HG02623 (cell line): Measurements from ENCODE around the gene RFNG.

Source experiments
- ATAC-seq: cut with Tn5 transposase; IDR thresholded peaks from one replicate; pipeline ENCODE4 v1.9.1; 2021; ENCODE audit warnings: moderate library complexity; ENCODE audit not compliant: unreplicated experiment

The RFNG gene

DNA sequence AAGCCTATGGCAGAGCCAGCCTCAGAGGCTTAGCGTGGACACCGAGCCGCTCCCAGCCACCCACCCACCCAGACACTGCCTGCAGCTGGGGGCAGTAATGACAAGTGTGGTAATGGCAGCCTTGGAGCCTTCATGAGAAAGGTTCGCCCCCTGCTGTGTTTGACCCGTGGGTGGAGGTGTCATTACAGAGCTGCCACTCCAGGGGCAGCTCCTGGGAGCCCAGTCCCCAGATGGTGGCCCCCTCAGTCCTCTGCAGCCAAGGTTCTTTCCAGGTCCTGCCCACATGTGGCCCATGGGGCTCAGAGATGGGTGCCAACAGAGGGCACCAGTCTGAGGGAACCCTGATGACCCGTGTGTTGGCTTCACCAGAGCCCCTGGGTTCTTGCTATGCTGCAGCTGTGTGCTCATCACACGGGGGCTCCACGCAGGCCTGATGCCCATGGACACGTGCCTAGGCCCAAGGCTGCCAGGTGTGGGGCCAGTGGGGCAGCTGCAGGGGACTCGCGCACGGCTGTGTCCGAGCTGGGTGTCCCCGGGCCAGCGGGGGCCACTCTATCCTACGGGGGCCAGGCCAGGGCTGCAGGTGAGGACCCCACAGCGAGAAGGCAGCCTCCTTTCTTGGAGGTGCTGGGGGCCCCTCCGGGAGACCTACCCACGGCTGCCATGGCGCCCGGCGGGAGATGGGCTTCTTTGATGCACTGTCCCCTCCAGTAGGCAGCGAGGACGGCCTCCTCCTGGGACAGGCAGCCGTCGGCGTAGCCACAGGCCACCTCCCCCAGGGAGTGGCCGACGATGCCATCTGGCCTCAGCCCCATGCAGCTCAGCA lies 38.3 kb upstream of the RFNG start:
- ATAC-seq: no peak

DNA sequence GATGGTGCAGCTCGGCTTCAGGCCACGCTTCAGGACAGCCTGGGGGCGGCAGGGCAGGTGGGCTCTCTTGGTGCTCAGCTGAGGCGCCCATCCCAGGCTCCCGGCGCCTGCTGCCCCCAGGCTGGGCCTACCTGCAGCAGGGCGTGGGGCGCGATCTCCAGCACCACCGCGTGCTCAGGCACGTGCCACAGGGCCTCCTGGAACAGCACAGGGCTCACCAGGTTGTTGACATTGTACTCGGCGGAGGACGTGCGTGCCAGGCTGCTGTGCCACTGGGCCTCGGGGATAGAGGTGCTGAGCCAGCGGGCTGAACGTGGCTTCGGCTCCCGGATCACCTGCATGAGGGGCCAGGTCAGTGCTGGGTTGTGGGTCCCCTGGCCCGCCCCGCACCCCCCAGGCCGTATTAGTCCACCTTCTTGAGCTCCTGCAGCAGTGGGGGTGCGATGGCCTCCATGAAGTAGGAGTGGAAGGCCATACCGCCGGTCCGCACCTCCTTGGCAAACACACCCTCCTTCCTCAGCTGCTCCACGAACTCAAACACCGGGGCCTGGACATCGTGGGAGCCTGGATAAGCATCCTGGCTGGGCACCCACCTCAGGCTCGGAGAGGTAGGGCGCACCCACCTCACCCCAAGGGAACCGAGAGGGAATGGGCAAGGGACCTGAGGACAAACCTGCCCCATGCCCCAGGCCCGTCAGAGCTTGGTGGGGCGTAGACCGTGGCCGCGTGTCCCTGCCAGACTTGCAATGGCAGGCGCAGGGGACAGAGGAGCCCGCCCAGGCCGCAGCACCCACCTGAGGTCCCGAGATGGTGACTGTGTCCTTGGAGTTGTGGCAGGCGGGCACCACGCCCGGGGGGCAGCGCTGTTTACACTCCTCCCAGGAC lies 37.5 kb upstream of the RFNG start:
- no peak for ATAC-seq

DNA sequence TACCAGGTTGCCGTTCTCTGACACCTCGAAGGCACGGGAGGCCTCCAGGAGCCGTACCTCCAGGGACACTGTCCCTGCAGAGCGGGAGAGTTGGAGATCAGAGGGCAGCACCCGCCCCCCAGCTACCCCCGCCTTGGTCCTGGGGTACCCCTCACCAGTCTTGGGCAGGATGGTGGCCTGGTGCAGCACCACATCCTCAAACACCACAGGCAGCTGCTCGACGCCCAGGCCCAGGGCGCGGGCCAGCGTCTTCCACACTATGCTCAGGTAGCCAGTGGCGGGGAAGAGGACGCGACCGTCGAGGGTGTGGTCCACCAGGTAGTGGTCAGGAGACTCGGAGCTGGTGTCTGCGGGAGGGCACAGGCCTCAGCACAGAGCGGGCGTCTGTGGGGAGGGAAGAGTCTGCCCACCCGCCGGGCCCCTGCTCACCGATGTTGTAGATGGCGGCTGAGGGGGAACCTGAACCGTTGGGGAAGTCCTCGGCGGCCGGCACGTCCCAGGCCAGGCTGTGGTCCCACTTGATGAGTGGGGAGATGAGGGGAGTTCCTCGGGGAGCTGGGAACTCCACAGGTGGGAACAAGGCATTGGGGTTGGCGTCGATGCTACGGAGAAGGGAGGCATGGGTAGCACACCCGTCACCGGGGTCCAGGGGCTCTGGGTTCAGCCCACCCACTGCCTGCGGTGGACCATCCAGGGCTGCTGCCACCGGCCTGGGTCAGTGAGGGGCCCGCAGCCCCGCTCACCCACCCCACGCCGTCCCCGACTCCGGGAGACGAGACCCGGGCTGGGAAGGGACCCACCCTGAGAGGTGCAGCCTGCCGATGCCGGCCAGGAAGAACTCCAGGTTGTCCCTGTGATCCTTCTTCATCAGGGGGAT lies 36.6 kb upstream of the RFNG start:
- ATAC-seq: no peak

DNA sequence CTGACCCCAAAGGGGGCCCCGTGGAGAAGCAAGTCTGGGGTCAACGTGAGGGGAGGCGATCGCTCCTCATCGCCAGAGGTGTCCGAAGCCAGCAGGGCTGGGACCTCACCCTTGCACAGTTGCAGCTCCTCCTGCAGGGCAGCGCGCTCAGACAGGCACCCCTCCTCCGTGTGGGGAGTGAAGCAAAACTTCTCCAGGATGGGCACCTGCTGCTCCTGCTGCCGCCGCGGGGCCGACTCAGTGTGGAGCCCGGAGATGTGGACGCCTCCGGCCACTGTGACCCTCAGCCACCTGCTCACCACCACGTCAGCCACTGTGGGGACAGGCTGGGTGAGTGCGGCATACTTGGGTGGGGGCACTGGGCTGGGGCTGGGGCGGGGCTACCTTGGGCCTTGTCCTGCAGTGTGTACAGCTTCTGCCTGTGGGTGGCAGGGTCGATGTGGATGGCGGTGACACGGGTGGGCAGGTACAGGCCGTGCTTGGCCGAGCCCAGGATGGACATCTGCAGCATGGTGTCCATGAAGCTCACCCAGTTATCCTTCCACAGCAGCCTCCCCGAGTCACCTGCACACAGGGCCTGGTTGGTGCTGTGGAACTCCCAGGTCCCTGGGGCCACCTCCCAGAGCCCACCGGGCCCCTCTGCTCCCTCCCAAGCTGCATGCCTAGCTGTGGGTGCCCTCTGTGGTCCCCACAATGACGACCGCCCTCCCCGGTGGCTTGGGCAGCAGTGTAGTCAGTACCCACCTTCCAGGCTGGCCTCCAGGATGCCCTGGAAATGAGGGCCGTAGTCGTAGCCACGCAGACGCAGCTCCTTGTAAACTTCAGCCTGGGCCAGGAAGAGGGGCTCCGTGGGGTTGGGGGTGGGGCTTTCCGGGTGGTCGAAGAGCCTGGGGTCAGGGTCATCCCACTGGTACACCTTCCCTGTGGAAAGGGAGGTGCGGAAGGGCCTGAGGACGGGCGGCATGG lies 35.6 kb upstream of the RFNG start:
- ATAC-seq: no peak

DNA sequence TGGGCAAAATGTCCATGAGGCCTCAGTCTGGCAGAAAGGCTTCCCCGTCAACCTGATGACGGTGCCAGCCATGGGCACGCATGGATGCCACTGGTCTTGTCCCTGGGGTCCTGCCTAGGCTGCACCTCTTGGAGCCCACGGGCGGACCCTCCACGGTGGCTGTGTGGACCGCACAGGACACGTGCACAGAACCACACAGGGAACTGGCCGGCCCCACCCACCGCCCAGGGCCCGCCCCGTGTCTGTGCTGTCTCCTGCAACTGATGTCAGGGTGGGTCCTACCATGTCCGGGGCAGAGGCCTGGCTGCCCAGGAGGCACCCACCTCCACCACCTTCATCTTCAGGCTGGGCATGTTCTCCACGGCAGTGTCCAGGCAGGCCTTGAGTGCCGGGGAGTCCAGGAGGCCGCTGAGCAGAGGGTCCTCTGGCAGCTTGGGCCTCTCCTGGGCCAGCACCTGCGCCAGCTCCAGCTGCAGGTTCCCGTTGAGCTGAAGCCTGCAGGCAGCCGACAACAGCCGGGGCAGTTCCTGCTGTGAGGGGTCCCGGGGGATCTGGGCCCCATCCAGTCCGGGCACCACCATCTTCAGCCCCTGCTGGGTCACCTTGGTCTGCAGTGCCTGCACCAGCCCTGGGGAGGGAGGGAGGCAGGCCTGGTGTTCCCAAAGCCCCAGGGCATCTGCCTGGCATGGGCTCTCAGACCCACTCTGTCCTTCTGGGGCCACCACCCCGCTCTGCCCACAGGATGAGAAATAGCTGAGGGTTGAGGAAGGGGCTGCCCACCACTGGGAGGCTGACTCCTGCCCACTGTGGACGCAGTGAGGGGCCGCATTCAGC lies 34.5 kb upstream of the RFNG start:
- ATAC-seq: no peak

DNA sequence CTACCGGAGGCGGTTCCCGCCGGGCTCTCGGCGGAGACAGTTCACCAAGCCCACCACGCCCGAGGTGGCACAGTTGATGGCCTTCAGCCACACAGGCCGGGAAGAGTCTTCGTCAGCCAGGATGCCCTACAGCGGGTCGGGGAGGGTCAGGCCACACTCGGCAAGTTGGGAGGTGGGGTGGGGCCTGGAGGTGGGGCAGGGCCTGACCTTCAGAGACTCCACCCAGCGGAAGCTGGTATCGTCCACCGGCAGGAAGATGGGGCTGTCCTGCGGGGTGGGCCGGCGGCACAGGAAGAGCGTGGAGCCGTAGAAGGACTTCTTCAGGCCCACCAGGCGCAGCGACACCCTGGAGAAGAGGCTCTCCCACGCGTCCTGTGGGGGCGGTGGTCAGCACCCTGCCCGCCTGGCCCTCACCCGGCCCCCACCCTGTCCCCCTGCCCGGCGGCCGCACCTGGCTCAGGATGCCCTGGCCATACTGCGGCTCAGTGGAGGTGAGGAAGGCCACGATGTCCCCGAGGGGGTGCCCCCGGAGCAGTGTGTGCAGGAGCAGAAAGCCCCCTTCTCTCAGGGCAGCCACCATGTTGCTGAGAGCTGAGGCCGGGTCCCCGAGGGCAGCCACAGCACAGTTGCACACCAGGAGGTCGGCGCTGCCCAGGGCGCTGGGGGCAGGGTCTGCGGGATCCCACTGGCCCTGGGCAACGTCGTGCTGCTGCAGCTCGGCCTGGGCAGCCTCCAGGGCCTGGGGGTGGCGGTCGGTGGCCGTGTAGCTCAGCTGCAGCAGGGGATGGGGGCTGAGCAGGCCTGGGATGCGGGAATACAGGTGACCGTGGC lies 33.6 kb upstream of the RFNG start:
- no peak for ATAC-seq

DNA sequence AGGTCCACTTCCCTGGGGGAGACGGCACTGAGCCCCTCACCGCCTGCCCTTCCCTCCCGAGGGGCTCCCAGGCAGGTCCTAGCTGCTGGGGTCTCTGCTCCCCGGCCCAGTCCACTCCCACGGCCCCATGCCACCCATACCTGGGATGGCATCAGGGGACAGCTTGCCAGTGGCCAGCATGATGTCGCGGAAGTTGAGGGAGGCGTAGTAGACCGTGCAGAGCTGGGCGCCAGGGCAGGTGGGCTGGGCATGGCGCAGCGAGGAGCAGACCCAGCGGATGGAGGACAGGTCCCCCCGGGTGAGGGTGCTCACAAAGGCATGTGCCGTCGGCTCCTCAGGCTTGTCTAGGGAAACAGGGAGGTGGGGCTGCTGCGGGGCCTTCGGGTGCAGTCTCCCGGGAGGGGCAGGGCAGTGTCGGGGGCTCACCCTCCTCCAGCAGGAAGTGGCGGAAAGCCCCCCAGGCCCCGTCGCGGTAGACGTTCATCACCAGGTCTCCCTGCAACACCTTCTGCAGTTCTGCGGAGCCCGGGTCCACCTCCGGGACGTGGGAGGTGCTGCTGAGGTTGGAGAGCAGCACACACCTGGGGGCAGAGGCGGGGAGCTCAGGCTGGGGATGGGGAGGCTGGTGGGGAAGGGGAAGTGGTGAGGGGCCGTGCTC lies 32.9 kb upstream of the RFNG start:
- no peak for ATAC-seq

DNA sequence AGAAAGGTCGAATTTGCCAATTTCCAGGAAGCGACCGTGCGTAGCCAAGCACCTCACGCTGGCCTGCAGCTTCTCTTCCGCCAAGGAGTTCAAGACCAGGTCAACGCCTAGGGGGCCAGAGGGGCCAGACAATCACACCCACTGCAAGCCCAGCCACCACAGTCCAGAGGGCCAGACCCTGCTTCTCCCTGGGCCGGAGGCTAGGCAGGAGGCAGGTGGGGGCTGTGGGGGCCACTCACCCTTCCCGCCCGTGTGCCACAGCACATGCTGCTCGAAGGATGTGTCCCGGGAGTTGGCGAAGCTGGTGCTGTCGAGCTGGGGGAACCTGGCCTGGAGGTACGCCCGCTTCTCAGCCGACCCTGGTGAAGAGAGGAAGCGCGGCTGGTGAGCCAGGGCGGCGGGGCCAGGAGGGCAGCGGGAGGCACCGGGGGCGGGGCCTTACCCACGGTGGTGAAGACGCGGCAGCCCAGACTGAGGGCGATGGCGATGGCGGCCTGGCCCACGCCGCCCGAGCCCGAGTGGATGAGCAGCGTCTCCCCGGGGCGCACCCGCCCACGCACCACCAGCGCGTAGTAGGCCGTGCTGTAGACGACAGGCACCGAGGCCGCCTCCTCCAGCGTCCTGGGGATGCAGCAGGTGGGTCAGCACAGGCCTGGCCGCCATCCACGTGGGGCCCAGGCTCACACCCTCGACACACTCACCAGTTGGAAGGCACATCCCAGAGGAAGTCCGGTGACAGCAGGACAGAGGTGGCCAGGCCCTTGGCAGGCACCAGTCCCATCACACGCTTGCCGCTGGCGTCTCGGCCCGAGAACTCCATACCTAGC lies 32.1 kb upstream of the RFNG start:
- ATAC-seq: no peak

DNA sequence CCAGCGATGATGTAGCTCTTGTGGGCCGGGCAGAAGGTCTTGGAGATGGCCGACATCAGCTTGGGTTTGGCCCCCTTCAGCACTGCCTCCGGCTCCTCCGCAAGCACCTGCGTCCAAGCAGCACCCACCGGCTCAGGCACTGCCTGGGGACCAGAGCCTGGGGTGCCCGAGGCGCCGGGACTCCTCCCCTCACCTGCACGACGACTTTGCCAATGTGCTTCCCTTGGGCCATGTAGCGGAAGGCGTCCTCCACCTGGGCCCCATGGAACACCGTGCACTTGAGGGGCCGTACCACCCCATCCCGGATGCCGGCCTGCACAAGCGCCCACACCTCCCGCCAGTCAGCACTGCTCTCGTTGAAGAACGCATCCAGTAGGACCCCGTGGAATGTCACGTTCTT lies 31.4 kb upstream of the RFNG start:
- no peak for ATAC-seq

DNA sequence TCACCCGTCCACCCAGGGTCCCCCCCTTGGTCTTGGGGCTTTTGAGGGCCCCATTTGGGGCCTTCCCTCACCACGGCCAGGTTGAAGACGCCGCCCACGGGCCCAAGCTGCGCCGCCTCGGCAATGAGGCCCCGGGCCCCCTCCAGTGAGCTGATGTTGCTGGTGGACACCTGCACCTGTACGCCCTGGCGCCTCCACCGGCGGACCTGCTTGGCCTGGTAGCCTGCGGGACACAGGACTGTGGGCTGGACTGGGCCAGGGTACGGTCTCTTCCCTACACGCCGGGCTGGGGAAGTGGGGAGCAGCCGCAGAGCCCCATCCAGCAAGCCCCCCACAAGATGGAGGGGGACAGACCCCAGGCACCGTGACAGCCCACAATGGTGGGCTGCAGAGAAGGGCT lies 30.8 kb upstream of the RFNG start:
- no peak for ATAC-seq

DNA sequence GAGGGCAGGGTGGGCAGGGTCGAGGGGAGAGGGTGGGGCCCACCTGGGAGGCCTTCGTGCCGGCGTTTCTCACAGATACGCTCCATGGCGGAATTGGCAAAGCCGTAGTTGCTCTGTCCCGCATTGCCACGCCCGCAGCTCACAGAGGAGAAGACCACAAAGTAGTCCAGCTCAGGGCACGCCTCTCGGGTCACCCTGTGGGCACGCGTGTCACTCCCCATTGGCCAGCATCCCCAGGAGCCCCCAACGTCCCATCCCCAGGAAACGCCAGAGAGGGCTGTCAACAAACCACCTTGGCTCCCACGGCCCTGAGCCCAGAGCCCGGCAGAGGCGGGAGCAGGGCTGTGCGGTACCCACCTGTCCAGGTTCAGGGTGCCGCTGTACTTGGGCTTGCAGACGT lies 30.4 kb upstream of the RFNG start:
- no peak for ATAC-seq

DNA sequence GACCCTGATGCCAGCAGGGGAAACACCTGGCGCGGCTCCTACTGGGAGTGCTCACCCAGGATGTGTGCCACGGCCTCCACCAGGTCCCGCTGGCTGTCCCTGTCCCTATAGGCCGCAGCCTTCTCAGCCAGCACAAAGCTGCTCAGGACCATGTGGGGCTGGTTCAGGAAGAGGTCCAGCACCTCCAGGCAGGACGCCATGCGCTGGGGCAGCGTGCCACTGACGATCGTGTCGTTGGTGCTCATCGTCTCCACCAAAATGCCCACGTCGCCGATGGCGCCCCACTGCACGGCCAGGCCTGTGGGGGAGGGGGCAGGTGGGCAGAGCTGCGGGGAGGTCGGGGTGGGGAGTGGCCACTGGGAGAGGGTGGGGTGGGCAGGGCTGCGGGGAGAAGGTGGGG lies 29.9 kb upstream of the RFNG start:
- ATAC-seq: no peak

DNA sequence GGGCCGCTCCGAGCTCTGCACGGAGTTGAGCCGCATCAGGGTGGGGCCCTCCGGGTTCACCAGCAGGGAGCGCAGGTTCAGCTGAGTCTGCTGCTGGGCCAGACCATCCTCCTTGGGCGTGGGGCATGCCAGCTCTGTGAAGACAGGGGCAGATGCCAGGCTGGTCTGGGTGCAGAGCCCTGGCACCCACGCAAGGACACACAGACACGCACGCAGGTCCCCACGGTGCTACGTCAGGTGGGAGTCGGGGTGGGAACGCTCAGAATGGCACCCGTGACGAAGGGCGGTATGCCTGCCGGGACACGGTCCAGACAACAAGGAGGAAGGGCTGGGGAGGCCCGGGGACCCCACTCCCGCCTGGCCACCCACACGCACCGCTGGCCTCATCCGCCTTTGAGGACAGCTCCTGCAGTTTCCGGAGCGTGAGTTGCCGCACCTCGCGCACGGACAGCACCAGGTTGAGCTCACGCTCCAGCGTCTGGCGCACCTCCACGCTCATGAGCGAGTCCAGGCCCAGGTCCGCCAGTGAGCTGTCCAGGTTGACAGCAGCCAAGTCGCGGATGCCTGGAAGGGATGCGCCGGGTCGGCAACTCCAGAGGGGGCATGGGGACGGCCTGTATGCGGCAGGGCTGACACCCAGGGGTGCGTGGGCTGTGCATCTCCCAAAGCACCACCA lies 29.3 kb upstream of the RFNG start:
- no peak for ATAC-seq

DNA sequence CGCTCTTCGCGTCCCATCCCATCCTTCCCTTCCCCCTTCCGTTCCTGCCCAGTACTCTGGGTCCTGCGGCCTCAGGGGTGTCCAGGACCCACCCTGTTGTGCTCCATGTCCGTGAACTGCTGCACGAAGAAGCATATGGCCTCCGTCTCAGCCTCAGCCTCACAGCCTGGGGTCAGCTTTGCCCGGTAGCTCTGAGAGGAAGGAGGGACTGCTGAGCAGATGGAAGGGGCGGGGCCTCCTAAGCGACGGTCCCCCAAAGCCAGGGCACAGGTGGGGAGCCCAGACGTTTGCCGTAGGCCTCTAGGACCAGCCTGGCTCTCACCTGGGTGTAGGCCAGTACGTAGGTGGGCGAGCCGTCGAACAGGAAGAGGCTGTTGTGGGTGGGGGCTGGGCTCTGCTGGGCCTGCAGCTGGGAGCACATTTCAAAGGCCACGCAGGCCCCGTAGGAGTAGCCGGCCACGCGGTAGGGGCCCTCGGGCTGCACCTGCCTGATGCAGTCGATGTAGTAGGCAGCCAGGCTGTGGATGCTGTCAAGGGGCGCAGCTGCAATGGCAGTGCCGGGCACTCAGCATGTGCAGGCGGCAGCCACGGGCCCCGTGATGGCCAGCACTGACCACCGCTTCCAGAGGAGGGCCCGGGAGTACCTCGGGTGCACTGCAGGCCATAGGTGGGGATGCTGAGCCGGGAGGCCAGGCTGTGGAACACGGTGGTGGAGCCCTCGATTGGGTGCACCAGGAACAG lies 28.6 kb upstream of the RFNG start:
- no peak for ATAC-seq

DNA sequence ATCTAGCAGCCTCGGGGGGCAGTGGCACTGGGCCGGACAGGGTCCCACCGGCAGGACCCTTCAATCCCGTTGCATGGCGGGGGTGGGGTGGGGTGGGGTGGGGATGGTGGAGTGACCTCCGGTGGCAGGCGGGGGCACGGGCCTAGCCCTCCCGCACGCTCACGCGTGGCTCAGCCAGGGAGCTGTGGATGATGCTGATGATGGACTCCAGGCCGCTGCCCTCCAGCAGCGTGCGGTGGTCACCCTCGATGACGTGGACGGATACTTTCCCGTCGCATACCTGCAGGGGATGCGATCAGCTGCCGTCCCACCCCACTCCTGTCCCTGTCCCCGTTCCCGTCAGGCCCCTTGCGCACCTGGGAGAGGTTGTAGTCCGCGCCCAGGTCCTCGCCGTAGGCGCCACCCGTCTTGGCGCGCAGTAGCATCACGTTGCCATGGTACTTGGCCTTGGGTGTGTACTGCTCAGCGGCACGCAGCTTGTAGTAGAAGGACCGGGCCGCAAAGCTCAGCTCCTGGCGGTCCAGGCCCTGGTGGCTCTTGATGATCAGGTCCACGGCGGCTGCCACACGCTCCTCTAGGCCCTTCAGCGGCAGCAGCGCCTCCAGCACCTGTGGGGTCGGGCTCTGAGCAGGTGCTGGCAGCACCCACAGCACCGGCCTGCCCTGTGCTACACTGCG lies 27.5 kb upstream of the RFNG start:
- ATAC-seq: no peak
